ENCODE results near the gene BUD23. TPM values are rescaled to one million over a fixed set of nuclear protein-coding genes. Genes with fewer than 3 reads are reported as not detected.

Gene BUD23
- total and polyA plus RNA-seq, 2 experiments from 2014 or later = 62.1 to 117 TPM

- TF ChIP-seq ZNF462 (CRISPR knock-in tag; IDR thresholded peaks at IDR 0.05) (no peak), ZNF114 (CRISPR knock-in tag; IDR thresholded peaks at IDR 0.05) (no peak), EZH2phosphoT487 (IDR thresholded peaks at IDR 0.05; ENCODE audit: unreplicated experiment) (no peak), STAT1 (IDR thresholded peaks at IDR 0.05; ENCODE audit: unreplicated experiment) (no peak)
- TF ChIP-seq, protein P1, sequence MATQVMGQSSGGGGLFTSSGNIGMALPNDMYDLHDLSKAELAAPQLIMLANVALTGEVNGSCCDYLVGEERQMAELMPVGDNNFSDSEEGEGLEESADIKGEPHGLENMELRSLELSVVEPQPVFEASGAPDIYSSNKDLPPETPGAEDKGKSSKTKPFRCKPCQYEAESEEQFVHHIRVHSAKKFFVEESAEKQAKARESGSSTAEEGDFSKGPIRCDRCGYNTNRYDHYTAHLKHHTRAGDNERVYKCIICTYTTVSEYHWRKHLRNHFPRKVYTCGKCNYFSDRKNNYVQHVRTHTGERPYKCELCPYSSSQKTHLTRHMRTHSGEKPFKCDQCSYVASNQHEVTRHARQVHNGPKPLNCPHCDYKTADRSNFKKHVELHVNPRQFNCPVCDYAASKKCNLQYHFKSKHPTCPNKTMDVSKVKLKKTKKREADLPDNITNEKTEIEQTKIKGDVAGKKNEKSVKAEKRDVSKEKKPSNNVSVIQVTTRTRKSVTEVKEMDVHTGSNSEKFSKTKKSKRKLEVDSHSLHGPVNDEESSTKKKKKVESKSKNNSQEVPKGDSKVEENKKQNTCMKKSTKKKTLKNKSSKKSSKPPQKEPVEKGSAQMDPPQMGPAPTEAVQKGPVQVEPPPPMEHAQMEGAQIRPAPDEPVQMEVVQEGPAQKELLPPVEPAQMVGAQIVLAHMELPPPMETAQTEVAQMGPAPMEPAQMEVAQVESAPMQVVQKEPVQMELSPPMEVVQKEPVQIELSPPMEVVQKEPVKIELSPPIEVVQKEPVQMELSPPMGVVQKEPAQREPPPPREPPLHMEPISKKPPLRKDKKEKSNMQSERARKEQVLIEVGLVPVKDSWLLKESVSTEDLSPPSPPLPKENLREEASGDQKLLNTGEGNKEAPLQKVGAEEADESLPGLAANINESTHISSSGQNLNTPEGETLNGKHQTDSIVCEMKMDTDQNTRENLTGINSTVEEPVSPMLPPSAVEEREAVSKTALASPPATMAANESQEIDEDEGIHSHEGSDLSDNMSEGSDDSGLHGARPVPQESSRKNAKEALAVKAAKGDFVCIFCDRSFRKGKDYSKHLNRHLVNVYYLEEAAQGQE (IDR thresholded peaks at IDR 0.05; ENCODE audit: unreplicated experiment) = no peak
Measured at GRCh38 chr7:73706126-73707044, 23.0 kb downstream of the BUD23 start (continued).

All from GM23338 (cell line).